SK-N-SH (cell line): ENCODE measurements around the gene DNAJC17. TPM values are rescaled to one million over a fixed set of nuclear protein-coding genes. Genes with fewer than 3 reads are reported as not detected.

Source experiments
- CTCF ChIA-PET: fragments of 300-600, 350-600 bp; formaldehyde crosslinking; extraction: SDS; loops from one replicate; lab custom pipeline; 2021; lab: Yijun Ruan, JAX
- POLR2A ChIA-PET: fragments of 350-600 bp; sonication (Branson Sonifier 250); formaldehyde crosslinking; extraction: SDS; loops from one replicate; lab custom pipeline; 2020; ENCODE audit warnings: antibody characterized with exemption, inconsistent platforms; lab: Yijun Ruan, JAX
- DNase-seq: peaks from one replicate; pipeline ENCODE4 v3.0.0; 2012
- H2AFZ ChIP-seq: fragments of 200-600 bp; sonication (generic); 2 replicates; pipeline ENCODE4 v1.8.1; 2016; ENCODE audit warnings: antibody characterized with exemption, mild to moderate bottlenecking, low read depth
- H3F3A ChIP-seq: fragments of 200-600 bp; sonication (generic); replicated peaks from 2 replicates; pipeline ENCODE3; 2016; ENCODE audit warnings: antibody characterized with exemption, mild to moderate bottlenecking; ENCODE audit not compliant: insufficient read depth
- H3K27ac ChIP-seq, 2 experiments: fragments of 200-500 bp in 1 of 2; fragments of 200-600 bp in 1 of 2; sonication (Bioruptor generic) in 1 of 2; sonication (generic), shearing (Covaris generic) in 1 of 2; 2 replicates each; pipeline versions ENCODE4 v1.5.1 to v1.6.1; 2014 to 2016; ENCODE audit warnings: low read depth in 2 of 2, inconsistent platforms in 1 of 2, low read length in 1 of 2, mild to moderate bottlenecking in 1 of 2, mixed read lengths in 1 of 2
- H3K27me3 ChIP-seq: fragments of 200-600 bp; sonication (generic), shearing (Covaris generic); 2 replicates; pipeline ENCODE4 v1.6.1; 2016; ENCODE audit warnings: mixed run types; ENCODE audit not compliant: insufficient read depth
- H3K36me3 ChIP-seq, 2 experiments: fragments of 200-500 bp in 1 of 2; fragments of 200-600 bp in 1 of 2; sonication (Bioruptor generic) in 1 of 2; sonication (generic) in 1 of 2; replicated peaks in 1 of 2; 2 replicates each; pipeline versions ENCODE3 to v1.5.1; 2014 to 2016; ENCODE audit warnings: low read length in 1 of 2, mild to moderate bottlenecking in 1 of 2; ENCODE audit not compliant: insufficient read depth in 2 of 2, control insufficient read depth in 1 of 2
- H3K4me1 ChIP-seq, 2 experiments: fragments of 200-500 bp in 1 of 2; fragments of 200-600 bp in 1 of 2; sonication (Bioruptor generic) in 1 of 2; sonication (generic), shearing (Covaris generic) in 1 of 2; 2 replicates each; pipeline versions ENCODE4 v1.5.1 to v1.6.1; 2014 to 2016; ENCODE audit warnings: low read depth in 1 of 2, low read length in 1 of 2, mixed run types in 1 of 2; ENCODE audit not compliant: insufficient read depth in 2 of 2, control insufficient read depth in 1 of 2
- H3K4me2 ChIP-seq: fragments of 200-600 bp; sonication (generic), shearing (Covaris generic); 2 replicates; pipeline ENCODE4 v1.6.1; 2017; ENCODE audit warnings: mixed run types
- H3K4me3 ChIP-seq, 2 experiments: fragments of 200-500 bp in 1 of 2; fragments of 200-600 bp in 1 of 2; sonication (Bioruptor generic) in 1 of 2; sonication (generic), shearing (Covaris generic) in 1 of 2; 2 replicates each; pipeline versions ENCODE4 v1.5.1 to v1.8.1; 2014 to 2016; ENCODE audit warnings: low read depth in 2 of 2, inconsistent platforms in 1 of 2, low read length in 1 of 2, mild to moderate bottlenecking in 1 of 2, mixed read lengths in 1 of 2, moderate library complexity in 1 of 2
- H3K79me2 ChIP-seq: fragments of 200-600 bp; sonication (generic); 2 replicates; pipeline ENCODE4 v1.8.1; 2017; ENCODE audit warnings: mild to moderate bottlenecking; ENCODE audit not compliant: insufficient read depth
- H3K9ac ChIP-seq: fragments of 200-600 bp; sonication (generic); 2 replicates; pipeline ENCODE4 v1.6.1; 2017; ENCODE audit warnings: mixed run types
- H3K9me2 ChIP-seq: fragments of 200-600 bp; sonication (generic); 2 replicates; pipeline ENCODE4 v1.6.1; 2017; ENCODE audit warnings: mixed run types
- H3K9me3 ChIP-seq: fragments of 200-600 bp; sonication (generic); 2 replicates; pipeline ENCODE4 v1.6.1; 2017; ENCODE audit warnings: mixed run types, mild to moderate bottlenecking, moderate library complexity
- H4K20me1 ChIP-seq: fragments of 200-600 bp; sonication (generic); 2 replicates; pipeline ENCODE4 v1.6.1; 2017; ENCODE audit warnings: mild to moderate bottlenecking, mixed run types; ENCODE audit not compliant: insufficient read depth
- FOSL2 ChIP-seq: IDR thresholded peaks from 2 replicates; pipeline ENCODE4 v1.4.0; 2012; ENCODE audit warnings: low read depth, mild to moderate bottlenecking, moderate library complexity, borderline replicate concordance
- GATA2 ChIP-seq: sonication (generic); formaldehyde crosslinking; IDR thresholded peaks from 2 replicates; pipeline ENCODE4 v1.5.0; 2020; ENCODE audit warnings: mild to moderate bottlenecking, missing genetic modification reagents
- JUND ChIP-seq: IDR thresholded peaks from 2 replicates; pipeline ENCODE4 v1.4.0; 2012
- RFX5 ChIP-seq: IDR thresholded peaks from 2 replicates; pipeline ENCODE4 v1.6.1; 2012; ENCODE audit warnings: mild to moderate bottlenecking, improper control_type of control experiment, low read length
- SIN3A ChIP-seq: IDR thresholded peaks from 2 replicates; pipeline ENCODE4 v1.6.1; 2012; ENCODE audit warnings: low read depth, mild to moderate bottlenecking, low read length, moderate library complexity, borderline replicate concordance
- TEAD4 ChIP-seq: IDR thresholded peaks from 2 replicates; pipeline ENCODE4 v1.4.0; 2012; ENCODE audit warnings: mild to moderate bottlenecking, borderline replicate concordance; ENCODE audit not compliant: insufficient read depth
- ZBTB33 ChIP-seq: IDR thresholded peaks from 2 replicates; pipeline ENCODE4 v1.4.0; 2012; ENCODE audit warnings: low read depth, borderline replicate concordance
- WGBS: methylation state at CpG from one replicate; pipeline ENCODE4 v1.1.6; 2017; ENCODE audit warnings: low lambda C conversion rate; 5-methylcytosine and 5-hydroxymethylcytosine counted together
- polyA plus RNA-seq, 3 experiments: library from polyadenylated mRNA; depleted of rRNA; stranded (reverse); fragments of >200 nt; gene quantifications; 2 replicates each; pipeline ENCODE4 v1.2.3, GENCODE V29; 2012
- TF ChIP-seq, protein P1 (sequence below): IDR thresholded peaks from 2 replicates; pipeline ENCODE4 v1.6.1; 2012; ENCODE audit warnings: mild to moderate bottlenecking, low read depth, low read length, moderate library complexity

Gene DNAJC17
- polyA plus RNA-seq, 1 of the 3 experiments (the other 2 are of a cell fraction), result 61.6 TPM

DNA sequence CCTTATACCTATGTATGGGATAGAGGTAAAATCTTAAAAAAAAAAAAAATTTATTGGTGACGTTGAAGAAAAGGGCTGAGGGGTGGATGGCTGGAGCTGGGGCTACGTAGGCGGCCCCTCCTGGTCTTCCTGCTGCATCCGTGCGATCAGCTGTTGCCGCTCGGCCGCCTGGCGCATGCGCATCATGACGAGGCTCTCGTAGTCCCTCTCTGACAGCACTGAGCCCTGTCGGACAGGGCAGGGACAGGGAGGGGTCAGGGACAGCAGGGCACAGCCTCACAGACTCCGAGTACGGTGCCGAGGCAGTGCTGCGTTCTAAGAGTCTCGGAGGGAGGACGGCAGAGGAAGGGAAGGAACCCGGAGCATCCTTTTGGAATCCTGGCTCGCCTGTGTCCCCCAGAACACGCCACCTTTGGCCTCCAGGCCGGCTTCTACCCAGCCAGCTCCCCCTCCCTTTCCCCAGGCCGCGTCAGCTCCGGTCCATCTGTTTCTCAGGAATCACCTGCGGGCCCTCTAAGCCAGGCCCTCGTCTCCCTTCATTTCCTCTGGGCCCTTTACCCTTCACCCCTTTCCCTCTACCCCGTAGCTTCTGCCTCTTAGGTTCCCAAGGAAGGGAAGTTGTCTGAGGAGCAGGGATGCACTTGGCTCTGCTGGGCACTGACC lies 39.3 kb downstream of the DNAJC17 start:
- POLR2A ChIA-PET, result interaction anchor here (0.6 to 1.6 kb wide), 2 partner anchors 11 to 47 kb away, joined by 3 read pairs; no protein-coding TSS in a partner anchor
- no peak for TF ChIP-seq GATA2 (CRISPR knock-in tag)
- TF ChIP-seq FOSL2, result no peak
- TF ChIP-seq JUND, result no peak
- no peak for TF ChIP-seq TEAD4
- TF ChIP-seq, protein P1, sequence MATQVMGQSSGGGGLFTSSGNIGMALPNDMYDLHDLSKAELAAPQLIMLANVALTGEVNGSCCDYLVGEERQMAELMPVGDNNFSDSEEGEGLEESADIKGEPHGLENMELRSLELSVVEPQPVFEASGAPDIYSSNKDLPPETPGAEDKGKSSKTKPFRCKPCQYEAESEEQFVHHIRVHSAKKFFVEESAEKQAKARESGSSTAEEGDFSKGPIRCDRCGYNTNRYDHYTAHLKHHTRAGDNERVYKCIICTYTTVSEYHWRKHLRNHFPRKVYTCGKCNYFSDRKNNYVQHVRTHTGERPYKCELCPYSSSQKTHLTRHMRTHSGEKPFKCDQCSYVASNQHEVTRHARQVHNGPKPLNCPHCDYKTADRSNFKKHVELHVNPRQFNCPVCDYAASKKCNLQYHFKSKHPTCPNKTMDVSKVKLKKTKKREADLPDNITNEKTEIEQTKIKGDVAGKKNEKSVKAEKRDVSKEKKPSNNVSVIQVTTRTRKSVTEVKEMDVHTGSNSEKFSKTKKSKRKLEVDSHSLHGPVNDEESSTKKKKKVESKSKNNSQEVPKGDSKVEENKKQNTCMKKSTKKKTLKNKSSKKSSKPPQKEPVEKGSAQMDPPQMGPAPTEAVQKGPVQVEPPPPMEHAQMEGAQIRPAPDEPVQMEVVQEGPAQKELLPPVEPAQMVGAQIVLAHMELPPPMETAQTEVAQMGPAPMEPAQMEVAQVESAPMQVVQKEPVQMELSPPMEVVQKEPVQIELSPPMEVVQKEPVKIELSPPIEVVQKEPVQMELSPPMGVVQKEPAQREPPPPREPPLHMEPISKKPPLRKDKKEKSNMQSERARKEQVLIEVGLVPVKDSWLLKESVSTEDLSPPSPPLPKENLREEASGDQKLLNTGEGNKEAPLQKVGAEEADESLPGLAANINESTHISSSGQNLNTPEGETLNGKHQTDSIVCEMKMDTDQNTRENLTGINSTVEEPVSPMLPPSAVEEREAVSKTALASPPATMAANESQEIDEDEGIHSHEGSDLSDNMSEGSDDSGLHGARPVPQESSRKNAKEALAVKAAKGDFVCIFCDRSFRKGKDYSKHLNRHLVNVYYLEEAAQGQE, result no peak
- no peak for TF ChIP-seq RFX5
- TF ChIP-seq SIN3A, result no peak
- no peak for TF ChIP-seq ZBTB33
- CTCF ChIA-PET, result interaction anchor here (0.6 to 31.8 kb wide), 4 partner anchors 15 to 91 kb away, joined by 3 to 555 read pairs (median 60); partner anchors contain the start of gene RMDN3
- Histone ChIP-seq H3K27ac (no peak overlapping the region; a peak in 2 of 4 replicates), H3K27me3 (no peaks in the 10 kb centered on the region), H4K20me1 (no peaks in the 10 kb centered on the region), H3K9me2 (no peaks in the 10 kb centered on the region), H3K79me2 (no peaks in the 10 kb centered on the region), H3K9ac (no peak overlapping the region), H2AFZ (no peak overlapping the region), H3K4me1 (peaks cover 41 to 81% of the 10 kb centered on the region in 2 experiments; a peak in 3 of 4 replicates), H3K4me3 (no peak overlapping the region), H3K4me2 (no peak overlapping the region), H3K36me3 (peaks cover 0 to 11% of the 10 kb centered on the region in 2 experiments), H3F3A (peaks cover 12% of the 10 kb centered on the region), H3K9me3 (no peaks in the 10 kb centered on the region)
- no peak for DNase-seq
- 94% methylated on average over 28 of the region's 29 CpGs for WGBS
